A549 (cell line): Measurements from ENCODE around the gene SKAP1. TPM values are rescaled to one million over a fixed set of nuclear protein-coding genes. Genes with fewer than 3 reads are reported as not detected.

ENCODE experiments used
- ATAC-seq, 2 experiments: fragments of 200-7000 bp in 1 of 2; fragments of >200 bp in 1 of 2; cut with Nextera tagmentation in 1 of 2; cut with Tn5 transposase in 1 of 2; 3 replicates each; pipeline versions ENCODE4 v1.8.0 to v1.9.1; 2018 to 2020; ENCODE audit warnings: mild to moderate bottlenecking in 1 of 2, moderate library complexity in 1 of 2
- CTCF ChIA-PET: fragments of 300-600 bp; sonication (Branson Sonifier 250); formaldehyde crosslinking; extraction: SDS; loops from one replicate; lab custom pipeline; 2021; ENCODE audit warnings: antibody characterized with exemption, inconsistent platforms; lab: Yijun Ruan, JAX
- POLR2A ChIA-PET: fragments of 350-600 bp; formaldehyde crosslinking; extraction: SDS; loops from one replicate; lab custom pipeline; 2021; ENCODE audit warnings: antibody characterized with exemption, inconsistent platforms; lab: Yijun Ruan, JAX
- DNase-seq, 2 experiments: peaks; one replicate each; pipeline versions ENCODE4 v3.0.0 to v3.0.0-alpha.2; 2011 to 2016; ENCODE audit warnings: low read depth in 1 of 2, low spot score in 1 of 2
- FAIRE-seq: peaks from 2 replicates; lab custom pipeline; 2011; peaks lifted over from hg19 to GRCh38; lab: Jason Lieb, UNC
- H3K27ac ChIP-seq, 2 experiments: fragments of >200 bp; sonication (Bioruptor Twin); formaldehyde crosslinking; 3 replicates each; pipeline ENCODE4 v1.5.1; 2016 to 2017
- H3K4me1 ChIP-seq: fragments of >200 bp; sonication (Bioruptor Twin); formaldehyde crosslinking; 3 replicates; pipeline ENCODE4 v1.6.1; 2016
- H3K4me2 ChIP-seq: fragments of >200 bp; sonication (Bioruptor Twin); formaldehyde crosslinking; 3 replicates; pipeline ENCODE4 v1.6.1; 2016
- H3K4me3 ChIP-seq: fragments of >200 bp; sonication (Bioruptor Twin); formaldehyde crosslinking; 3 replicates; pipeline ENCODE4 v1.5.1; 2016
- H3K9me3 ChIP-seq: fragments of >200 bp; sonication (Bioruptor Twin); formaldehyde crosslinking; 3 replicates; pipeline ENCODE4 v1.6.1; 2016
- CBX2 ChIP-seq: fragments of 200-600 bp; sonication (generic); IDR thresholded peaks from 2 replicates; pipeline ENCODE4 v1.6.1; 2016; ENCODE audit warnings: low read depth, mild to moderate bottlenecking, borderline replicate concordance
- CHD2 ChIP-seq: fragments of 150-350 bp; IDR thresholded peaks from 2 replicates; pipeline ENCODE4 v1.6.1; 2014; ENCODE audit warnings: low read length; ENCODE audit not compliant: partially characterized antibody
- CHD4 ChIP-seq: fragments of 200-600 bp; sonication (generic); IDR thresholded peaks from 2 replicates; pipeline ENCODE4 v1.6.1; 2016; ENCODE audit warnings: antibody characterized with exemption, mild to moderate bottlenecking, borderline replicate concordance
- EP300 ChIP-seq, 2 experiments: fragments of >200 bp; sonication (Bioruptor Twin); formaldehyde crosslinking; IDR thresholded peaks; 2 replicates in 1 of 2; 3 replicates in 1 of 2; pipeline ENCODE4 v1.6.1; 2016 to 2017
- ESRRA ChIP-seq: fragments of 150-350 bp; IDR thresholded peaks from 2 replicates; pipeline ENCODE4 v1.6.1; 2014; ENCODE audit warnings: mild to moderate bottlenecking, low read length, borderline replicate concordance
- FOSL2 ChIP-seq, 2 experiments: fragments of 450-650 bp in 1 of 2; fragments of >200 bp in 1 of 2; sonication (Bioruptor Twin) in 1 of 2; formaldehyde crosslinking; IDR thresholded peaks; 2 replicates each; pipeline versions ENCODE4 v1.5.0 to v1.6.1; 2016 to 2020; ENCODE audit warnings: mild to moderate bottlenecking in 1 of 2, moderate library complexity in 1 of 2
- GATA3 ChIP-seq: IDR thresholded peaks from 2 replicates; pipeline ENCODE4 v1.6.1; 2012; ENCODE audit warnings: borderline replicate concordance
- HEYL ChIP-seq: fragments of 250-450 bp; sonication (Bioruptor Pico); IDR thresholded peaks from 2 replicates; pipeline ENCODE4 v1.8.0; 2021; ENCODE audit warnings: mild to moderate bottlenecking, moderate library complexity
- HOXA7 ChIP-seq: fragments of 250-450 bp; sonication (Bioruptor Pico); IDR thresholded peaks from 2 replicates; pipeline ENCODE4 v1.5.0; 2020; ENCODE audit warnings: mild to moderate bottlenecking, moderate library complexity
- HOXB13 ChIP-seq: fragments of 250-450 bp; sonication (Bioruptor Pico); IDR thresholded peaks from 2 replicates; pipeline ENCODE4 v1.5.0; 2020; ENCODE audit warnings: low read depth, mild to moderate bottlenecking, moderate library complexity
- KDM1A ChIP-seq: fragments of 200-600 bp; sonication (generic); IDR thresholded peaks from 2 replicates; pipeline ENCODE4 v1.6.1; 2016; ENCODE audit warnings: low read depth, mild to moderate bottlenecking
- MAFK ChIP-seq: fragments of 450-650 bp; IDR thresholded peaks from 2 replicates; pipeline ENCODE4 v1.6.1; 2014; ENCODE audit not compliant: partially characterized antibody
- MAZ ChIP-seq: fragments of 150-350 bp; IDR thresholded peaks from 2 replicates; pipeline ENCODE4 v1.6.1; 2014; ENCODE audit warnings: antibody characterized with exemption, low read depth, low read length, borderline replicate concordance
- NFE2L2 ChIP-seq: fragments of 150-350 bp; conservative IDR thresholded peaks from 2 replicates; pipeline ENCODE4 v1.6.1; 2014; ENCODE audit warnings: low read length
- NPAS2 ChIP-seq: fragments of 250-450 bp; sonication (Bioruptor Pico); IDR thresholded peaks from 2 replicates; pipeline ENCODE4 v1.8.0; 2022; ENCODE audit warnings: mild to moderate bottlenecking, moderate library complexity, borderline replicate concordance
- PHF8 ChIP-seq: fragments of 200-600 bp; sonication (generic); IDR thresholded peaks from 2 replicates; pipeline ENCODE4 v1.6.1; 2016; ENCODE audit warnings: low read depth, mild to moderate bottlenecking, antibody characterized with exemption, moderate library complexity, borderline replicate concordance
- POLR2A ChIP-seq: IDR thresholded peaks from 2 replicates; pipeline ENCODE4 v1.6.1; 2012; ENCODE audit warnings: mild to moderate bottlenecking, low read length
- RAD21 ChIP-seq, 2 experiments: fragments of >200 bp in 1 of 2; sonication (Bioruptor Twin) in 1 of 2; formaldehyde crosslinking in 1 of 2; IDR thresholded peaks in 1 of 2; conservative IDR thresholded peaks in 1 of 2; 2 replicates in 1 of 2; 3 replicates in 1 of 2; pipeline ENCODE4 v1.6.1; 2012 to 2018; ENCODE audit warnings: inconsistent platforms in 1 of 2
- RARB ChIP-seq: fragments of 250-450 bp; sonication (Bioruptor Pico); IDR thresholded peaks from 2 replicates; pipeline ENCODE4 v1.8.0; 2021; ENCODE audit warnings: mild to moderate bottlenecking, moderate library complexity
- RFX5 ChIP-seq: fragments of 450-650 bp; IDR thresholded peaks from 2 replicates; pipeline ENCODE4 v1.7.1; 2014; ENCODE audit warnings: antibody characterized with exemption, mild to moderate bottlenecking, moderate library complexity
- TFCP2L1 ChIP-seq: fragments of 250-450 bp; sonication (Bioruptor Pico); IDR thresholded peaks from 2 replicates; pipeline ENCODE4 v1.5.0; 2021; ENCODE audit warnings: mild to moderate bottlenecking
- TP53 ChIP-seq: fragments of 250-450 bp; sonication (Bioruptor Pico); IDR thresholded peaks from 2 replicates; pipeline ENCODE4 v1.5.0; 2021; ENCODE audit warnings: mild to moderate bottlenecking, moderate library complexity
- whole genome bisulfite sequencing: methylation state at CpG from one replicate; pipeline ENCODE4 v1.1.6; 2017; ENCODE audit errors: missing lambda C conversion rate; 5-methylcytosine and 5-hydroxymethylcytosine counted together
- polyA plus RNA-seq, 4 experiments: library from polyadenylated mRNA; depleted of rRNA in 3 of 4; stranded (reverse); fragments of >200 nt; fragmentation: RNase III in 1 of 4; extraction: RNeasy Plus Mini Kit Qiagen cat#74134 plus additional on column Dnase treatment in 1 of 4; gene quantifications; 2 replicates in 3 of 4; 3 replicates in 1 of 4; pipeline ENCODE4 v1.2.3, GENCODE V29; 2011 to 2017
- TF ChIP-seq, protein P1 (sequence below): IDR thresholded peaks from 2 replicates; pipeline ENCODE4 v1.6.1; 2012
- TF ChIP-seq, protein P2 (sequence below): fragments of 250-450 bp; sonication (Bioruptor Pico); IDR thresholded peaks from 2 replicates; pipeline ENCODE4 v1.5.0; 2021; ENCODE audit warnings: mild to moderate bottlenecking, moderate library complexity, borderline replicate concordance
- TF ChIP-seq, protein P3 (sequence below): fragments of >200 bp; sonication (Bioruptor Twin); formaldehyde crosslinking; IDR thresholded peaks from 3 replicates; pipeline ENCODE4 v1.6.1; 2016

SKAP1 gene
- polyA plus RNA-seq, 2 of the 4 experiments (the other 2 are of a cell fraction) = 0.14 to 0.78 TPM

DNA sequence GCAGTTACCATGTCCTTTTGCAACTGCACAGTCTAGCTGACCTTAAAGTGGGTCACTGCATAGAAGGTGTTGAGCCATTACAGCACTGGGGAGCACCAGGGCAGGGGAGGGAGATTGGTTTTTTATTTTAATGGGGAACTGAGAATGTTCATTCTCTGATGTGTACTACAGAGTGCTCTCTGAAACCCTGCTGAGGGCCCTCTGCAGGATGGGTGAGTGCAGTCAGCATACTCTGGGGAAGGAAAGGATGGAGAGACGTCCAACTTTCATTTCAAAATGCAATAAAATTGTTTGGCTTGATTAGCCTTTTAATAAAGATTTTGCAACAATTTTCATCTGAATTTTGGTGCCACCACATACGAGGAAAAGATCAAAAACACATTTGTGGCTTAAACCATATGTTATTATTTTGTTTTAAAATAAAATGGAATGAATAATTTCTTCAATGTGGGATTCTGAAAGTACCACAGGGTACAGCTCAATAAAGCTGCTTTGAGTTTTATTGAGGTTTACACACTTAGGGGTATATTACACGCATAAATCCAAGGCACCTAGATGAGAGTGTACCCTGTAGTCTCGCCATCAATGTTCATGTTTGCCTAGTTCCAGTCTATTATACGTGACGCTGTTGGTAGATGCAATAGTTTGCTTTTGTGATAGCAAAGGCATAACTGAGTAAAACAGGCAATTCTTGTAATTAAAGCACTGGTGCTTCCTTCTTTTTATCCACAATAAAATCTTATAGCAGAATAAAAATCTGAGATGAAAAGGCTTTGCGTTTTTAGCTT is 249.0 kb downstream of the SKAP1 start:
- no peak for DNase-seq

DNA sequence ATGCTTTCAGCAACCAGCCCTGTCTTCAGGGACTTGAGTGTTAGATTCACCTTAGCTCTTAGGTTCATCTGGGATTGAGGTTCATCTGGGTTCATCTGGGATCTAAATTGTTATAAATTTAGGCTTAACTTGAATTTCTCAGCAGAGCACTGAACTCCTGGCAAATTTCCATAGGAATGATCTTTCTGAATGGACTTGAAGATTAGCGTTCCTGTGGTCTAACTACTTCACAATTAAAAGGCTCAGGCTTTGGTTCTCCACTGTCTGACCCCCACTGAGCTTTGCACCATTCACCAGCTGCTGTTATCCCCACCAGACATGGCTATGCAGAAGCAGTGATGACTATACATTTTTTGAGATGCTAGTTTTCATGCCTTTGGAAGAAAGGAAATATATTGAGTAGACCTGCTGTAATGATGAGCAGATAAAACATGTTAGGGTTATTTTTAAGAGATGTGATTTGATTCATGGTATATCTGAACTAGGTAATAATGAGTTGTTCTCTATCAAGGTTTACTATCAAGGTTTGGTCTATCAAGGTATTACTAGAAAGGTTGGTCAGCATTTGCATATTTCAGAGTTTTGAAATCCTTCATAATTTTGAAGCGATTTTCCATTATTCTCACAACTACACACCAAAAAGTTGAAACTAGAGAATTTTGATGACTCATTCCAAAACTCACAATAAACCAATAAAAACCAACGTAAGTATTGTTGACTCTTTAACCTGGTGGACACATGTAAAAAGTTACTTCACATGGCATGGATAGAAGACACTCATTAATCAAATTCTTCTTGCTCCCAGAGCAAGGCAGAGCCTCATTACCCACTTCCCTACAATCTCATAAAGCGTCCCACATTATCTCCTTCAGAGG is 250.7 kb downstream of the SKAP1 start:
- Histone ChIP-seq H3K9me3 (no peaks in the 10 kb centered on the region), H3K4me1 (peaks cover 5% of the 10 kb centered on the region; the same call in 1 of the 3 replicates), H3K27ac (no peak overlapping the region), H3K4me3 (no peak overlapping the region), H3K4me2 (no peak overlapping the region)
- ChIA-PET POLR2A (no interaction called here), CTCF (interaction anchor here (0.9 to 1.3 kb wide), 4 partner anchors 16 to 129 kb away, joined by 3 read pairs; no protein-coding TSS in a partner anchor)
- FAIRE-seq (no peak), DNase-seq (no peak), ATAC-seq (no peak)
- TF ChIP-seq, protein P1, sequence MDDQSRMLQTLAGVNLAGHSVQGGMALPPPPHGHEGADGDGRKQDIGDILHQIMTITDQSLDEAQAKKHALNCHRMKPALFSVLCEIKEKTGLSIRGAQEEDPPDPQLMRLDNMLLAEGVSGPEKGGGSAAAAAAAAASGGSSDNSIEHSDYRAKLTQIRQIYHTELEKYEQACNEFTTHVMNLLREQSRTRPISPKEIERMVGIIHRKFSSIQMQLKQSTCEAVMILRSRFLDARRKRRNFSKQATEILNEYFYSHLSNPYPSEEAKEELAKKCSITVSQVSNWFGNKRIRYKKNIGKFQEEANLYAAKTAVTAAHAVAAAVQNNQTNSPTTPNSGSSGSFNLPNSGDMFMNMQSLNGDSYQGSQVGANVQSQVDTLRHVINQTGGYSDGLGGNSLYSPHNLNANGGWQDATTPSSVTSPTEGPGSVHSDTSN = no peak
- TF ChIP-seq HOXA7 (no peak), RARB (CRISPR knock-in tag) (no peak), TFCP2L1 (CRISPR knock-in tag) (no peak), FOSL2 (IDR thresholded peaks at IDR 0.05) (no peak), FOSL2 (CRISPR knock-in tag; IDR thresholded peaks at IDR 0.05) (peak; percentile 69), CBX2 (no peak), CHD2 (no peak), MAZ (no peak), MAFK (peak; percentile 56), GATA3 (no peak)
- TF ChIP-seq, protein P2, sequence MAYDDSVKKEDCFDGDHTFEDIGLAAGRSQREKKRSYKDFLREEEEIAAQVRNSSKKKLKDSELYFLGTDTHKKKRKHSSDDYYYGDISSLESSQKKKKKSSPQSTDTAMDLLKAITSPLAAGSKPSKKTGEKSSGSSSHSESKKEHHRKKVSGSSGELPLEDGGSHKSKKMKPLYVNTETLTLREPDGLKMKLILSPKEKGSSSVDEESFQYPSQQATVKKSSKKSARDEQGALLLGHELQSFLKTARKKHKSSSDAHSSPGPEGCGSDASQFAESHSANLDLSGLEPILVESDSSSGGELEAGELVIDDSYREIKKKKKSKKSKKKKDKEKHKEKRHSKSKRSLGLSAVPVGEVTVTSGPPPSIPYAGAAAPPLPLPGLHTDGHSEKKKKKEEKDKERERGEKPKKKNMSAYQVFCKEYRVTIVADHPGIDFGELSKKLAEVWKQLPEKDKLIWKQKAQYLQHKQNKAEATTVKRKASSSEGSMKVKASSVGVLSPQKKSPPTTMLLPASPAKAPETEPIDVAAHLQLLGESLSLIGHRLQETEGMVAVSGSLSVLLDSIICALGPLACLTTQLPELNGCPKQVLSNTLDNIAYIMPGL = no peak
- WGBS = 58% methylated on average over 4 of the region's 4 CpGs

More for the DNA sequence above, 249.0 kb downstream of the SKAP1 start:
- no peak overlapping the region for H3K4me2 ChIP-seq
- H3K27ac ChIP-seq = no peak overlapping the region
- no peak overlapping the region for H3K4me3 ChIP-seq
- H3K4me1 ChIP-seq = peaks cover 5% of the 10 kb centered on the region; the same call in 1 of the 3 replicates
- ChIA-PET CTCF (interaction anchor here (0.7 to 3.4 kb wide), 16 partner anchors 9 to 276 kb away, joined by 3 to 16 read pairs (median 3); no protein-coding TSS in a partner anchor), POLR2A (no interaction called here)
- ATAC-seq (peak; percentile 51 to 61; a peak in 4 of 6 replicates), FAIRE-seq (no peak)
- WGBS = 74% methylated on average over 7 of the region's 7 CpGs
- TF ChIP-seq ESRRA (no peak), CHD4 (no peak), RARB (CRISPR knock-in tag) (no peak), HOXB13 (no peak), PHF8 (no peak), NPAS2 (no peak), EP300 (IDR thresholded peaks at IDR 0.05) (no peak), HEYL (CRISPR knock-in tag) (no peak), MAFK (no peak), RAD21 (conservative IDR thresholded peaks at IDR 0.05 in 1 of 2, IDR thresholded peaks at IDR 0.05 in 1 of 2) (no peak), POLR2A (no peak), TP53 (CRISPR knock-in tag) (no peak), RFX5 (no peak), KDM1A (no peak), CHD2 (no peak), NFE2L2 (no peak)
- TF ChIP-seq, protein P3, sequence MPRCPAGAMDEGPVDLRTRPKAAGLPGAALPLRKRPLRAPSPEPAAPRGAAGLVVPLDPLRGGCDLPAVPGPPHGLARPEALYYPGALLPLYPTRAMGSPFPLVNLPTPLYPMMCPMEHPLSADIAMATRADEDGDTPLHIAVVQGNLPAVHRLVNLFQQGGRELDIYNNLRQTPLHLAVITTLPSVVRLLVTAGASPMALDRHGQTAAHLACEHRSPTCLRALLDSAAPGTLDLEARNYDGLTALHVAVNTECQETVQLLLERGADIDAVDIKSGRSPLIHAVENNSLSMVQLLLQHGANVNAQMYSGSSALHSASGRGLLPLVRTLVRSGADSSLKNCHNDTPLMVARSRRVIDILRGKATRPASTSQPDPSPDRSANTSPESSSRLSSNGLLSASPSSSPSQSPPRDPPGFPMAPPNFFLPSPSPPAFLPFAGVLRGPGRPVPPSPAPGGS = no peak
- TF ChIP-seq, protein P1 = no peak
- no peaks in the 10 kb centered on the region for H3K9me3 ChIP-seq
